SU-DHL-6 (cell line): ENCODE measurements around the gene DSG3.
A peak's percentile ranks its signal among the peaks of the same experiment; 100 is the strongest.

Experiments
- H2AFZ ChIP-seq: fragments of 200-600 bp; sonication (generic); 2 replicates; pipeline ENCODE4 v1.6.1; 2014; ENCODE audit warnings: low read depth, mild to moderate bottlenecking, moderate library complexity, mixed read lengths, antibody characterized with exemption, low read length; ENCODE audit not compliant: severe bottlenecking
- H3F3A ChIP-seq: fragments of 200-600 bp; shearing (Covaris generic); 2 replicates; pipeline ENCODE4 v1.6.0; 2016; ENCODE audit warnings: antibody characterized with exemption, mild to moderate bottlenecking; ENCODE audit not compliant: insufficient read depth
- H3K27ac ChIP-seq: fragments of 200-600 bp; sonication (generic); 2 replicates; pipeline ENCODE4 v1.5.1; 2016; ENCODE audit warnings: low read depth, mild to moderate bottlenecking, low read length, moderate library complexity, mixed read lengths
- H3K27me3 ChIP-seq: fragments of 200-600 bp; sonication (generic), shearing (Covaris generic); 2 replicates; pipeline ENCODE4 v1.6.0; 2014; ENCODE audit warnings: mild to moderate bottlenecking, low read length
- H3K36me3 ChIP-seq: fragments of 200-600 bp; sonication (generic); 2 replicates; pipeline ENCODE4 v1.6.1; 2014; ENCODE audit warnings: mild to moderate bottlenecking, low read length, mixed read lengths
- H3K4me2 ChIP-seq: fragments of 300-600, 200-600 bp; shearing (Covaris generic), sonication (generic); 2 replicates; pipeline ENCODE4 v1.6.0; 2014; ENCODE audit warnings: low read length, low read depth, mild to moderate bottlenecking; ENCODE audit not compliant: poor library complexity, severe bottlenecking
- H3K4me3 ChIP-seq: fragments of 200-600 bp; sonication (generic); 2 replicates; pipeline ENCODE4 v1.5.1; 2014; ENCODE audit warnings: antibody characterized with exemption, low read length, mild to moderate bottlenecking, mixed read lengths; ENCODE audit not compliant: insufficient read depth, poor library complexity, severe bottlenecking
- H3K79me2 ChIP-seq: fragments of 200-600 bp; sonication (generic); 2 replicates; pipeline ENCODE4 v1.6.1; 2014; ENCODE audit warnings: mild to moderate bottlenecking, low read length, moderate library complexity; ENCODE audit not compliant: insufficient read depth
- H3K9ac ChIP-seq: fragments of 200-600 bp; sonication (generic); 2 replicates; pipeline ENCODE4 v1.7.0; 2014; ENCODE audit warnings: mild to moderate bottlenecking, low read length
- H3K9me2 ChIP-seq: fragments of 200-600 bp; sonication (generic); replicated peaks from 2 replicates; pipeline ENCODE4 v1.6.1; 2014; ENCODE audit warnings: low read length; ENCODE audit not compliant: insufficient read depth
- H3K9me3 ChIP-seq: fragments of 200-600 bp; sonication (generic); 2 replicates; pipeline ENCODE4 v1.6.1; 2014; ENCODE audit warnings: low read length, mixed read lengths; ENCODE audit not compliant: insufficient read depth
- H4K20me1 ChIP-seq: fragments of 200-600 bp; sonication (generic); 2 replicates; pipeline ENCODE4 v1.6.1; 2014; ENCODE audit warnings: low read depth, mild to moderate bottlenecking, antibody characterized with exemption, low read length, moderate library complexity, mixed read lengths
- EZH2phosphoT487 ChIP-seq: fragments of 200-600 bp; sonication (generic), shearing (Covaris generic); conservative IDR thresholded peaks from 2 replicates; pipeline ENCODE4 v1.6.1; 2018; ENCODE audit warnings: mild to moderate bottlenecking, antibody characterized with exemption, low read length, moderate library complexity, mixed read lengths
- TF ChIP-seq, protein P1 (sequence below): fragments of 200-600 bp; sonication (generic); IDR thresholded peaks from one replicate; pipeline ENCODE4 v1.5.1; 2017; ENCODE audit warnings: antibody characterized with exemption, mild to moderate bottlenecking, low read length, moderate library complexity; ENCODE audit not compliant: insufficient read depth, poor library complexity, severe bottlenecking

Gene DSG3

DNA sequence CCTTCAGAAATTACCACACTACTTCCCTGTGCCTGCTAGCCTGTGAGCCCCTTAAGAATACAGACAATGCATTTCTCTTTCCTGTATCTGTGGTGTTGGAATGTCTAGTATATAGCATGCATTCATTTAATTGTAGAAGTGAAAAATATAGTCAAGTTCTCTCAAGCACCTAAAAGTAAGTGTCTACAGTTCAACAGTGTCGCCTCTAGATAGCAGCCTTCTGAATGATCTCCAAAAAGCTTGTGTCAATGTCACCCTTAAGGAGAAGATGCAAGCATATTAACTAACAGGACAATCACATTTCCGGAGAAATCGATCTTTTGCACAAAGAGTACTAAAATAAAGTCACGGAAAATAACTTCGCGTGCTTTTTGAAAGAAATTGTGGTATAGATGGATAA, 27.5 kb upstream of the DSG3 start:
- Histone ChIP-seq H2AFZ (no peak overlapping the region), H3K4me2 (no peak overlapping the region), H3K9ac (no peak overlapping the region), H3K9me2 (no peaks in the 10 kb centered on the region), H3K4me3 (no peak overlapping the region), H3K27me3 (no peaks in the 10 kb centered on the region), H3K27ac (no peak overlapping the region), H3K79me2 (no peaks in the 10 kb centered on the region), H3F3A (no peaks in the 10 kb centered on the region), H3K36me3 (no peaks in the 10 kb centered on the region), H4K20me1 (no peaks in the 10 kb centered on the region), H3K9me3 (no peaks in the 10 kb centered on the region)
- no peak for TF ChIP-seq EZH2phosphoT487
- TF ChIP-seq, protein P1, sequence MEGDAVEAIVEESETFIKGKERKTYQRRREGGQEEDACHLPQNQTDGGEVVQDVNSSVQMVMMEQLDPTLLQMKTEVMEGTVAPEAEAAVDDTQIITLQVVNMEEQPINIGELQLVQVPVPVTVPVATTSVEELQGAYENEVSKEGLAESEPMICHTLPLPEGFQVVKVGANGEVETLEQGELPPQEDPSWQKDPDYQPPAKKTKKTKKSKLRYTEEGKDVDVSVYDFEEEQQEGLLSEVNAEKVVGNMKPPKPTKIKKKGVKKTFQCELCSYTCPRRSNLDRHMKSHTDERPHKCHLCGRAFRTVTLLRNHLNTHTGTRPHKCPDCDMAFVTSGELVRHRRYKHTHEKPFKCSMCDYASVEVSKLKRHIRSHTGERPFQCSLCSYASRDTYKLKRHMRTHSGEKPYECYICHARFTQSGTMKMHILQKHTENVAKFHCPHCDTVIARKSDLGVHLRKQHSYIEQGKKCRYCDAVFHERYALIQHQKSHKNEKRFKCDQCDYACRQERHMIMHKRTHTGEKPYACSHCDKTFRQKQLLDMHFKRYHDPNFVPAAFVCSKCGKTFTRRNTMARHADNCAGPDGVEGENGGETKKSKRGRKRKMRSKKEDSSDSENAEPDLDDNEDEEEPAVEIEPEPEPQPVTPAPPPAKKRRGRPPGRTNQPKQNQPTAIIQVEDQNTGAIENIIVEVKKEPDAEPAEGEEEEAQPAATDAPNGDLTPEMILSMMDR, result no peak

DNA sequence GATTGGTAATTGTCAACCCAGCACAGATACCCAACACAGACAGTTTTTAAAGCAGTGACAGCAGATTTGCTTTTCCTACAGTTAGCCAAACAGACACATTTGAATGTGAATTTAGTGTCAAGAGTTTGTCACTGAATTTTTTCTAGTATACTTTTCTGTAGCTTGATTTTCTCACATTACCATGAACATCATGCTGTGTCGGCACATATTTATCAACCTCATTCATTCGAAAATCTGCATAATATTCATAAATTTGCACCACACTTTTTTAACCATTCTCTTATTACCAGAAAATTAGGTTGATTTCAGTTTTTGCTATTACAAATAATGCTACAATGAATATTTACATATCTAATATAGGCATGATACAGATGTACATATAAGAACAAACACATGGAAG, 27.0 kb upstream of the DSG3 start:
- no peak for TF ChIP-seq EZH2phosphoT487
- TF ChIP-seq, protein P1, result no peak
- H2AFZ ChIP-seq, result no peak overlapping the region

DNA sequence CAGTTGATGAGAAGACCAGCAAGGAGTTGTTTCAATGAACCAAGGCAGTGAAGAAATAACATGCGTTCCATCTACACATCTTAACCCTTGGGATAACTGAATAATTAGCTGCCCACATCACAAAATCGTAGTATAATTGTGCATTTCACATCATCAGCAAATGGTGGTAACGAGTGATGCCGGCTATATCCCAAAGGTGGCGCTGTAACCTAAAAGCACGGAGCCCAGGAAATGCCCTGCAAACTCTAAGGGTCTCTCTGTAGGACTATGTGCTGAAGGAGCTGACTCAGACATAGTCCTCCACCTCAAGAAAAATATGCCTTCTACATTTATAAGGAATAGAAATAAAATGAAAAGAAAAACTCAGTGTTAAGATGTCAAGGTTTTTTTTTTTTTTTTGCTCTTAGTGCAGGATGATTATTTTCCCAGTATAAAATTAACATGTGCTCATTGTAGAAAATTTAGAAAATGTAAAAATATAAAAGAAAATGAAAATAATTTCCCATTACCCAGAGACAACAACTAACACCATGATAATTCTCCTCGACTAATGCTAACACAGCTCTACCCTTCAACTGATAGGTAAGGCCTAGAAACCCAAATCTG, 23.1 kb upstream of the DSG3 start:
- Histone ChIP-seq H3F3A (no peaks in the 10 kb centered on the region), H3K9me3 (no peaks in the 10 kb centered on the region), H3K9ac (no peak overlapping the region), H3K36me3 (no peaks in the 10 kb centered on the region), H3K79me2 (no peaks in the 10 kb centered on the region), H3K4me2 (no peak overlapping the region), H3K4me3 (no peak overlapping the region), H4K20me1 (no peaks in the 10 kb centered on the region), H2AFZ (no peak overlapping the region), H3K27me3 (no peaks in the 10 kb centered on the region), H3K27ac (no peak overlapping the region), H3K9me2 (no peaks in the 10 kb centered on the region)
- TF ChIP-seq, protein P1, result peak; percentile 30
- no peak for TF ChIP-seq EZH2phosphoT487

More for the DNA sequence above, 27.0 kb upstream of the DSG3 start:
- H3K27me3 ChIP-seq, result no peaks in the 10 kb centered on the region
- no peaks in the 10 kb centered on the region for H4K20me1 ChIP-seq
- H3K9me2 ChIP-seq, result no peaks in the 10 kb centered on the region
- H3K4me2 ChIP-seq, result no peak overlapping the region
- no peaks in the 10 kb centered on the region for H3K79me2 ChIP-seq
- no peaks in the 10 kb centered on the region for H3K9me3 ChIP-seq
- H3K9ac ChIP-seq, result no peak overlapping the region
- H3K36me3 ChIP-seq, result no peaks in the 10 kb centered on the region
- H3F3A ChIP-seq, result no peaks in the 10 kb centered on the region
- H3K27ac ChIP-seq, result no peak overlapping the region
- H3K4me3 ChIP-seq, result no peak overlapping the region
